Thyroid gland (tissue), 4 donors: ENCODE results near the gene ADARB1.

ENCODE experiments used
- CTCF ChIP-seq, 6 experiments: fragments of 200-600 bp in 3 of 6; fragments of 450-650 bp in 3 of 6; sonication (generic) in 3 of 6; IDR thresholded peaks; one replicate each; pipeline ENCODE4 v1.5.1; 2016 to 2019; ENCODE audit warnings: antibody characterized with exemption in 6 of 6, mild to moderate bottlenecking in 2 of 6, inconsistent platforms in 1 of 6, moderate library complexity in 1 of 6
- POLR2A ChIP-seq, 2 donors: fragments of 450-650 bp; IDR thresholded peaks; one replicate each; pipeline ENCODE4 v1.6.1; 2017; ENCODE audit warnings: antibody characterized with exemption in 2 of 2, mild to moderate bottlenecking in 2 of 2, moderate library complexity in 1 of 2

DNA sequence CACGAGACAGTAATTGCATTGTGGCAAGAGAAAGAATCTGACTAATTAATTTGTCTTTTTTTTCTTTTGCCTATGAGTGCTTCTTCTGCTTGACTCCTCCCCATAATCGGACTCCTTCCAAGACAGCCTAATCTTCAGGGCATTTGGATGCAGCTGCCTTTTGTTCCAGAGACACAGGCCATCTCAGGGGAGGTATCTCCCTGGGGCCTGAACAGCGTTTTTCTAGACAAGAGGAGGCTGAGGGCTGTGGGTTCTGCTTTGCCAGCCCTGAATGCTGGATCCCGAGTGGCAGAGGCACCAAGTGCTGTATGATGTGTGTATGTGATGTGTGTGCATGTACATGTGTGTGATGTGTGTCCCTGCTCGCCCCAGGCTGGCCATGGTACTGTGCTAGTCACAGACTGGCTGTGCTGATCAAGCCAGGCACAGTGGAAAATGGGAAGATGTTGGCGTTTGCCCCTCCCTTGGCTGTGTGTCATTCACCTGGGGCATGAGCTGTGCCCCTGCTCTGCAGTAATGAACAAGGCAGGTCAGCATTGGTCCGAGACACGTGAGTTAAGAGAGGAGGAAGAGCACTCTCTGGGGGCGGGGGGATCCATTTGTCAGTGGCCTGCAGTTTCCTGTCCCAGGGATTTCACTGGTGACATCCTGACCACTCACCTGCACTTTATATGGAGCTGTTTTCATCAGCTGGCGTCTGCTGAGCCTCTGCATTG is 77.2 kb downstream of the ADARB1 start:
- TF ChIP-seq CTCF (IDR thresholded peaks at IDR 0.05) = no peak
- no peak for TF ChIP-seq POLR2A (IDR thresholded peaks at IDR 0.05)
